ENCODE results near the gene TMEM175. TPM values are rescaled to one million over a fixed set of nuclear protein-coding genes. Genes with fewer than 3 reads are reported as not detected.
A peak's percentile ranks its signal among the peaks of the same experiment; 100 is the strongest.

Gene TMEM175
- total and polyA plus RNA-seq, 2 of the 13 experiments (the other 11 are each of a cell fraction or from before 2014, with no cell fraction given): 5.1 to 9.9 TPM

DNA sequence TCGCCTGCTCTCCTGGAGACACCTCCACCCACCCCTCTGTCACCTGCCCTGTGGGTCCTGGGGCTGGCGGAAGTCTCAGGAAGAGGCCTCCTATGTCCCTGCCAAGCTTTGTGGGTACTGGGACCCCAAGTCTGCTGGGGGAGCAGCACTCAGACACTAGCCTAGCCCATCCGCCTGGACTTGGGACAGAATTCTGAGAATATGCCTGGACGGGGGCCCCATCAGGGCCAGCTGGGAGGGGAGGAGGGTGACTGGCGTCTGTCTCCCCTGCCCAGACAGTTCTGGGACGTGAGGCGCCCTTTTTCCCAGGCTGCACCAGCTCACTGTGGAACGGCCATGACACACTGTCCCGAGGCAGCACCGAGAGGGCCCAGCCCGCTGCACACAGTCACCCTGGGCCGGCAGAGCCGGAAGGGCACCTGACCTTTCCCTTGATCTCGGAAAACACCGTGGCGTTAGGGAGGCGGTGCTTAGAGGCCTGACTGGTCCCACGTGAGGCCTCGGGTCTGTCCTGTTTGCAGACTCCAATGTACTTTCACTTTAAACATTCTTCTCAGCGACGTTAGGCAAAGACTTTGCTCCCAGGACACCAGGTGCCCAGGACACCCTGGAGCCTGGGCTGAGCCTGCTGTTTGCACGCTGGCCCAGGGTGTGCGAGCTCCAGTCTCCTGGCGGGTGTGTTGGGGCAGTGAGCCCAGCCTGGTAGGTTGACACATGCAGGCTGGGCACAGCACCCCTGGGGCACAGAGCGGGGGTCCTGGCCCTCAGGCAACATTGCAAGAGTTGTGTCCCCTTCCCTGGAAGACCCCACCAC, 60.2 kb downstream of the TMEM175 start (continued):
- TF ChIP-seq ZFP1 (CRISPR knock-in tag; IDR thresholded peaks at IDR 0.05) (no peak), TAF1 (CRISPR knock-in tag; IDR thresholded peaks at IDR 0.05) (peak; percentile 88), ARID4A (CRISPR knock-in tag; IDR thresholded peaks at IDR 0.05; ENCODE audit: borderline replicate concordance) (peak; percentile 85; the same call in 1 of the 2 replicates), RARG (CRISPR knock-in tag; IDR thresholded peaks at IDR 0.05; ENCODE audit: low read depth) (no peak), MED1 (CRISPR knock-in tag; IDR thresholded peaks at IDR 0.05) (peak; percentile 95), ZBED4 (CRISPR knock-in tag; IDR thresholded peaks at IDR 0.05; ENCODE audit: borderline replicate concordance) (peak; percentile 99), MYC (CRISPR knock-in tag; IDR thresholded peaks at IDR 0.05; ENCODE audit: borderline replicate concordance) (peak; percentile 64; the same call in 1 of the 2 replicates), ZNF737 (CRISPR knock-in tag; IDR thresholded peaks at IDR 0.05; ENCODE audit: borderline replicate concordance) (no peak; the same call in 1 of the 2 replicates), ZNF782 (CRISPR knock-in tag; IDR thresholded peaks at IDR 0.05; ENCODE audit: borderline replicate concordance) (peak; percentile 32; the same call in 1 of the 2 replicates), MAFK (conservative IDR thresholded peaks at IDR 0.05 in 1 of 2, IDR thresholded peaks at IDR 0.05 in 1 of 2; ENCODE audit: low read length in 2 of 2) (no peak), ZNF792 (CRISPR knock-in tag; IDR thresholded peaks at IDR 0.05) (peak; percentile 83), ATF4 (CRISPR knock-in tag; IDR thresholded peaks at IDR 0.05) (no peak)
- TF ChIP-seq, protein P1, sequence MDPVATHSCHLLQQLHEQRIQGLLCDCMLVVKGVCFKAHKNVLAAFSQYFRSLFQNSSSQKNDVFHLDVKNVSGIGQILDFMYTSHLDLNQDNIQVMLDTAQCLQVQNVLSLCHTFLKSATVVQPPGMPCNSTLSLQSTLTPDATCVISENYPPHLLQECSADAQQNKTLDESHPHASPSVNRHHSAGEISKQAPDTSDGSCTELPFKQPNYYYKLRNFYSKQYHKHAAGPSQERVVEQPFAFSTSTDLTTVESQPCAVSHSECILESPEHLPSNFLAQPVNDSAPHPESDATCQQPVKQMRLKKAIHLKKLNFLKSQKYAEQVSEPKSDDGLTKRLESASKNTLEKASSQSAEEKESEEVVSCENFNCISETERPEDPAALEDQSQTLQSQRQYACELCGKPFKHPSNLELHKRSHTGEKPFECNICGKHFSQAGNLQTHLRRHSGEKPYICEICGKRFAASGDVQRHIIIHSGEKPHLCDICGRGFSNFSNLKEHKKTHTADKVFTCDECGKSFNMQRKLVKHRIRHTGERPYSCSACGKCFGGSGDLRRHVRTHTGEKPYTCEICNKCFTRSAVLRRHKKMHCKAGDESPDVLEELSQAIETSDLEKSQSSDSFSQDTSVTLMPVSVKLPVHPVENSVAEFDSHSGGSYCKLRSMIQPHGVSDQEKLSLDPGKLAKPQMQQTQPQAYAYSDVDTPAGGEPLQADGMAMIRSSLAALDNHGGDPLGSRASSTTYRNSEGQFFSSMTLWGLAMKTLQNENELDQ (CRISPR knock-in tag; IDR thresholded peaks at IDR 0.05; ENCODE audit: borderline replicate concordance): peak; percentile 58; the same call in 1 of the 2 replicates
- TF ChIP-seq, protein P2, sequence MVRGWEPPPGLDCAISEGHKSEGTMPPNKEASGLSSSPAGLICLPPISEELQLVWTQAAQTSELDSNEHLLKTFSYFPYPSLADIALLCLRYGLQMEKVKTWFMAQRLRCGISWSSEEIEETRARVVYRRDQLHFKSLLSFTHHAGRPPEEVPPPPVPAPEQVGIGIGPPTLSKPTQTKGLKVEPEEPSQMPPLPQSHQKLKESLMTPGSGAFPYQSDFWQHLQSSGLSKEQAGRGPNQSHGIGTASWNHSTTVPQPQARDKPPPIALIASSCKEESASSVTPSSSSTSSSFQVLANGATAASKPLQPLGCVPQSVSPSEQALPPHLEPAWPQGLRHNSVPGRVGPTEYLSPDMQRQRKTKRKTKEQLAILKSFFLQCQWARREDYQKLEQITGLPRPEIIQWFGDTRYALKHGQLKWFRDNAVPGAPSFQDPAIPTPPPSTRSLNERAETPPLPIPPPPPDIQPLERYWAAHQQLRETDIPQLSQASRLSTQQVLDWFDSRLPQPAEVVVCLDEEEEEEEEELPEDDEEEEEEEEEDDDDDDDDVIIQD (CRISPR knock-in tag; IDR thresholded peaks at IDR 0.05; ENCODE audit: low read depth): peak; percentile 74; the same call in 1 of the 2 replicates

Data from HepG2 (cell line).